Psoas muscle (tissue), 8 donors: ENCODE results near the gene RICTOR. TPM values are rescaled to one million over a fixed set of nuclear protein-coding genes. Genes with fewer than 3 reads are reported as not detected.

Source experiments
- ATAC-seq, 4 donors: fragments of 200-7000 bp; cut with Tn5 transposase; one replicate each; pipeline ENCODE4 v1.9.1; 2020; ENCODE audit warnings: moderate library complexity in 3 of 4, mild to moderate bottlenecking in 2 of 4
- DNase-seq, 2 donors: peaks; one replicate each; pipeline ENCODE4 v3.0.0-alpha.2; 2020
- H3K27ac ChIP-seq: fragments of 200-600 bp; one replicate; pipeline ENCODE4 v1.8.0; 2022
- H3K27me3 ChIP-seq, 3 donors: fragments of 200-600 bp in 1 of 3; one replicate each; pipeline versions ENCODE4 v1.6.1 to v1.8.0; 2013 to 2022; ENCODE audit warnings: low read length in 2 of 3, mild to moderate bottlenecking in 2 of 3, moderate library complexity in 1 of 3; ENCODE audit not compliant: insufficient read depth in 3 of 3
- H3K36me3 ChIP-seq, 2 donors: fragments of 200-600 bp in 1 of 2; one replicate each; pipeline versions ENCODE4 v1.6.1 to v1.8.0; 2013 to 2022; ENCODE audit warnings: low read depth in 1 of 2, mild to moderate bottlenecking in 1 of 2, moderate library complexity in 1 of 2; ENCODE audit not compliant: insufficient read depth in 1 of 2
- H3K4me1 ChIP-seq: fragments of 200-600 bp; one replicate; pipeline ENCODE4 v1.8.0; 2022
- H3K4me3 ChIP-seq: fragments of 200-600 bp; one replicate; pipeline ENCODE4 v1.8.0; 2022; ENCODE audit warnings: mild to moderate bottlenecking
- H3K9me3 ChIP-seq: fragments of 200-600 bp; one replicate; pipeline ENCODE4 v1.8.0; 2022
- CTCF ChIP-seq: fragments of 200-600 bp; IDR thresholded peaks from one replicate; pipeline ENCODE4 v1.8.0; 2022; ENCODE audit warnings: antibody characterized with exemption
- WGBS, 3 donors: extraction: QIAGEN DNeasy Blood & Tissue Kit; methylation state at CpG; one replicate each; pipeline versions ENCODE4 v1.1.6 to v1.1.7; 2013; 5-methylcytosine and 5-hydroxymethylcytosine counted together
- intact Hi-C, 2 donors: fragments of 100-400 bp; cut with DNase I; formaldehyde crosslinking; loops; one replicate each; pipeline versions ENCODE4 v1.11.0 to v1.14.2; 2022
- polyA plus RNA-seq, 3 donors: library from polyadenylated mRNA; stranded (reverse); fragments of 200-250 nt; gene quantifications; one replicate each; pipeline ENCODE4 v1.2.3, GENCODE V29; 2013
- total RNA-seq, 4 donors: library from RNA; stranded (reverse); fragmentation: NEBNext Ultra II Directional in 2 of 4; extraction: Animal tissue kit (Norgen Biotek cat#: 25700) in 2 of 4; gene quantifications; one replicate each; pipeline versions ENCODE4 v1.2.1 to v1.2.4, GENCODE V29; 2021 to 2023
- donor health status: healthy with polysubstance abuse.
- donor health status: DM: no; HTN: no; CAD: no; lungs with moderate emphysema.
- donor health status: Bipolar disorder and iron deficiency.
- donor health status: healthy.
- donor health status: DM: yes; HTN: yes; CAD: no.
- donor health status: DM: no; HTN: no; CAD: no.
- donor health status: DM: no; HTN: no; CAD: no.
- donor health status: DM: yes; HTN: yes; CAD: no.

Gene RICTOR
- total and polyA plus RNA-seq, 7 donors = 2.7 to 46.7 (median 34.0) TPM

DNA sequence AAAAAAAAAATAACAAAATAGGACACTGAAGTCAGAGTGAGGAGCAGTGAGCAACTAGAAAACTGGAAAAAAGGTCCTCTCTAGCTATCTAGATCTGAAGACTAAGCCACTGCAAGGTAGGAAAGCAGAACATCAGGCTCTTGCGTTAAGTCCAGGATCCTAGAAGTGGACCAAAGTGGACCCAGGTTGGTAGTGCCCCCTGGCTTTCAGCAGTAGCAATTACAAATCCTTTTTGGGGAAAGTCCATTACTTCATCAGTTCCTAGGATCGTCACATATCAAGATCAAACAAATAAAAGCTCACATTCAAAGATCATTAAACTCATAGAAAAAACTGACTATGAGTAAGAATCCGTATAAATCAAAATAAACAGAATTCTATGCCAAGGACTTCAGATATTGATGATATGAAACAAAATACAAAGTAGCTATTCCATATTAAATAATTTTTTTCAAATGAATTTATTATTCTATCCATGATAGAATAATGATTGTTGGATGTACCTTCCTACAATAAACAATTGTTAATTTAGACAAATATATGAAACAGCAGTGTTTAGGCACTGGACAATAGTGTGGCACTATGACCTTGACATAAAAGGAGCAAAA lies 6.5 kb upstream of the RICTOR start:
- intact Hi-C loops = loop anchor here (2.0 to 5.0 kb wide), 2 partner anchors 76 to 83 kb away; no protein-coding TSS in a partner anchor
- no peak for DNase-seq
- 6 to 7% (median 7%) methylated on average over 3 of the region's 3 CpGs for WGBS, 3 donors
- H3K27ac ChIP-seq = no peak overlapping the region
- no peaks in the 10 kb centered on the region for H3K27me3 ChIP-seq
- no peaks in the 10 kb centered on the region for H3K36me3 ChIP-seq
- peak; percentile 92 for TF ChIP-seq CTCF
- no peaks in the 10 kb centered on the region for H3K9me3 ChIP-seq
- peaks cover 21% of the 10 kb centered on the region for H3K4me1 ChIP-seq
- no peak overlapping the region for H3K4me3 ChIP-seq
- peak; percentile 83 to 93 (median 91) for ATAC-seq

DNA sequence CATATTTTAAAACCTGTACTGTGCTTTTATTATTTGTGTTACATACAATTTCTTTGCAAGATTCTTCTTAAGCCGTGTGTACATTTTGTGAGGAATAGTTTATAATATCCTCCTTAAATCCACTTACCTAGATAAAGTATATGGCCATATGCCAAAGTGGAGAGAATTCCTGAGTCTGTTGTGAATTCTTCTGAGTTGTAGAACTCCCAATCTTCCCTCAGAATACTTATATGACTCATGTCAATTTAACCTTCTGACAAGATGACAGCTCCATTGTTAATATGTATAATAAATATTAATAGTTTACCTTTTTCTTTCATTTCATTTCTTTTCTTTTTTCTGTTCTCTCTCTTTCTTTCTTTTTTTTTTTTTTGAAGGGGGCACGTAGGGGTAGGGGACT lies 6.0 kb upstream of the RICTOR start:
- Histone ChIP-seq H3K27ac (no peak overlapping the region), H3K4me3 (no peak overlapping the region), H3K27me3 (no peaks in the 10 kb centered on the region), H3K9me3 (no peaks in the 10 kb centered on the region), H3K4me1 (peaks cover 25% of the 10 kb centered on the region), H3K36me3 (no peaks in the 10 kb centered on the region)
- DNase-seq (no peak), ATAC-seq (peak in 1 of 4 donors; percentile 34)
- WGBS, 3 donors = 69 to 76% (median 72%) methylated on average over 2 of the region's 2 CpGs
- intact Hi-C loops = loop anchor here (2.0 to 5.0 kb wide), 2 partner anchors 75 to 83 kb away; no protein-coding TSS in a partner anchor
- TF ChIP-seq CTCF = no peak

GRCh38 chr5:39079147-39079546 lies 4.9 kb upstream of the RICTOR start:
- Histone ChIP-seq H3K27ac (no peak overlapping the region), H3K4me1 (peaks cover 25% of the 10 kb centered on the region), H3K36me3 (no peaks in the 10 kb centered on the region), H3K9me3 (no peaks in the 10 kb centered on the region), H3K27me3 (no peaks in the 10 kb centered on the region), H3K4me3 (no peak overlapping the region)
- WGBS, 3 donors = 79 to 91% (median 83%) methylated on average over 2 of the region's 2 CpGs
- intact Hi-C loops = loop anchor here in 1 of 2 donors (5.0 kb wide), 1 partner anchor 82 kb away; no protein-coding TSS in a partner anchor
- no peak for TF ChIP-seq CTCF
- DNase-seq (no peak), ATAC-seq (no peak)

DNA sequence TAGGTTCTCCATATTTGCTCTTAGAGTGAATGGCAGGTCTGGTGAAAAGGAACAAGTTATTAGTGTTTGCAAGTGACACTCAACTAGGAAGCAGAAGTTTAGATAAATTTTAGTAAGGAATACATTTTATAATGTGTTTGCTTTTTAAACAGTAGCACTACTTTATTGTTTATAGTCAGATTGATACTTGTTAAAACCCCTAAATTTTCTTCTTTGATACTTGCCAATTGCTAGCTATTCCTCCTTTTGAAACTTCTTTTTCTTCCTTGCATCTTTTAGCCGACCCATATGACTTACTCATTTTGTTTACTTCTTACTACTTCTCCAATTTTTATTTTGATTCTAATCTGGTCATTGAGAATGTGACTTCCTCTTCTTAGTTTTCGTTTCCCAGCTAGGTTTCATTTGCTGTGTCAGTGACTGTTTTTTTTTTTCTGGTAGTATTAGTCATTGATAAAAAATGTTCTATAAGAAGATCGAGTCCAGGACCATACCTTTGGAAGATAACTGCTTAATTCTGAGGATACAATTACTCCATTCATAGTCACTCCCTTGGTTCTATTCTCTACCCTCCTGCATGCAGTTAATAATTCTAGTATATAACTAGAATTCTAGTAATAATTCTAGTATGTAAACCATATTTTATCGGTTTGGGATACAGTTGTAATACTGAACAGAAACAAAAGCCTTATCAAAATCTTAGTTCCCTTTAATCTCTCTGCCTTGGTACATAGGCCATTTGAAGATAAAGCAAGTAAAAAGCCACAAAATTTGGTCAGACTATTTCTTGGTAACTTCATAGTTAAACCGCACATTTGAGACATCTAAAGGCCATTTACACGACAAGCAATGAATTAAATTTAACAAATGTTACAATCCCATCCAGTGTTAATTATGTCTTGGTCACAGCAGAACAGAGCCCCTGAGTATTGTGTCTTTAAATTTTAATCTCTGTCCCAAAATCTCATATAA lies 2.8 kb upstream of the RICTOR start:
- H3K4me1 ChIP-seq = peaks cover 30% of the 10 kb centered on the region
- no peak for TF ChIP-seq CTCF
- intact Hi-C loops = loop anchor here in 1 of 2 donors (5.0 kb wide), 1 partner anchor 80 kb away; no protein-coding TSS in a partner anchor
- peak overlapping the region; percentile 93 for H3K27ac ChIP-seq
- ATAC-seq = no peak
- no peaks in the 10 kb centered on the region for H3K27me3 ChIP-seq
- no peaks in the 10 kb centered on the region for H3K9me3 ChIP-seq
- DNase-seq = no peak
- no peaks in the 10 kb centered on the region for H3K36me3 ChIP-seq
- WGBS, 3 donors = 49 to 67% (median 49%) methylated on average over 6 of the region's 6 CpGs
- H3K4me3 ChIP-seq = peak overlapping the region; percentile 74
